ENCODE measurements around the gene TMEM11.

GRCh38 chr17:21174186-21174585 is 39.8 kb downstream of the TMEM11 start:
- no peak for TF ChIP-seq POLR2A (IDR thresholded peaks at IDR 0.05; ENCODE audit: low read length)
- no peak for TF ChIP-seq GATA1 (IDR thresholded peaks at IDR 0.05; ENCODE audit: low read depth, low read length)

Data from erythroblast (primary cell).